ENCODE measurements around the gene TARS3. TPM values are rescaled to one million over a fixed set of nuclear protein-coding genes. Genes with fewer than 3 reads are reported as not detected.

The TARS3 gene
- total RNA-seq, 3 donors from 2014 or later, result 21.3 to 32.8 (median 25.3) TPM

GRCh38 chr15:101609742-101610610 lies 114.3 kb downstream of the TARS3 start:
- DNase-seq (ENCODE audit: low spot score in 2 of 2), result no peak
- intact Hi-C loops (cut with DNase I; ENCODE audit: low total_unique reads), result no loop called here
- Histone ChIP-seq H3K27me3 (no peaks in the 10 kb centered on the region), H3K4me1 (peaks cover 0 to 3% of the 10 kb centered on the region in 2 donors), H3K9me3 (no peaks in the 10 kb centered on the region), H3K36me3 (no peaks in the 10 kb centered on the region), H3K27ac (no peak overlapping the region), H3K4me3 (no peak overlapping the region)
- TF ChIP-seq CTCF (IDR thresholded peaks at IDR 0.05), result no peak
- no peak for TF ChIP-seq POLR2A (IDR thresholded peaks at IDR 0.05)
- no peak for TF ChIP-seq POLR2AphosphoS5 (IDR thresholded peaks at IDR 0.05)

GRCh38 chr15:101608201-101608600 lies 116.1 kb downstream of the TARS3 start:
- TF ChIP-seq CTCF (IDR thresholded peaks at IDR 0.05), result no peak
- TF ChIP-seq POLR2A (IDR thresholded peaks at IDR 0.05), result no peak
- TF ChIP-seq POLR2AphosphoS5 (IDR thresholded peaks at IDR 0.05), result no peak
- H3K27ac ChIP-seq, result no peak overlapping the region
- H3K9me3 ChIP-seq, result no peaks in the 10 kb centered on the region
- H3K4me1 ChIP-seq, result peaks cover 0 to 1% of the 10 kb centered on the region in 2 donors
- H3K4me3 ChIP-seq, result no peak overlapping the region
- no peaks in the 10 kb centered on the region for H3K36me3 ChIP-seq
- intact Hi-C loops (cut with DNase I; ENCODE audit: low total_unique reads), result no loop called here
- H3K27me3 ChIP-seq, result no peaks in the 10 kb centered on the region
- no peak for DNase-seq (ENCODE audit: low spot score in 2 of 2)

GRCh38 chr15:101607108-101607507 lies 117.2 kb downstream of the TARS3 start:
- H3K27me3 ChIP-seq, result no peaks in the 10 kb centered on the region
- TF ChIP-seq POLR2A (IDR thresholded peaks at IDR 0.05) (no peak), POLR2AphosphoS5 (IDR thresholded peaks at IDR 0.05) (no peak)
- H3K27ac ChIP-seq, result no peak overlapping the region
- H3K9me3 ChIP-seq, result no peaks in the 10 kb centered on the region
- intact Hi-C loops (cut with DNase I; ENCODE audit: low total_unique reads), result no loop called here
- no peak overlapping the region for H3K4me3 ChIP-seq
- DNase-seq (ENCODE audit: low spot score in 2 of 2), result no peak
- H3K36me3 ChIP-seq, result no peaks in the 10 kb centered on the region
- no peaks in the 10 kb centered on the region for H3K4me1 ChIP-seq

GRCh38 chr15:101604124-101604874 lies 120.0 kb downstream of the TARS3 start:
- no peak for TF ChIP-seq CTCF (IDR thresholded peaks at IDR 0.05)
- TF ChIP-seq POLR2A (IDR thresholded peaks at IDR 0.05), result no peak
- TF ChIP-seq POLR2AphosphoS5 (IDR thresholded peaks at IDR 0.05), result no peak
- Histone ChIP-seq H3K27me3 (peaks cover 0 to 10% of the 10 kb centered on the region in 2 donors), H3K4me3 (no peak overlapping the region), H3K27ac (no peak overlapping the region), H3K4me1 (no peaks in the 10 kb centered on the region), H3K9me3 (no peaks in the 10 kb centered on the region), H3K36me3 (no peaks in the 10 kb centered on the region)
- DNase-seq (ENCODE audit: low spot score in 2 of 2), result no peak
- intact Hi-C loops (cut with DNase I; ENCODE audit: low total_unique reads), result no loop called here

Other genes with a start within 250 kb of the TARS3 start
- 10 to 100 TPM in 2 of 3 donors, 1 to 10 TPM in 1; 7.2 to 19.7 (median 18.0) TPM for gene PCSK6, start 234.8 kb downstream of the TARS3 start, total RNA-seq
- gene TM2D3, start 72.1 kb downstream of the TARS3 start, total RNA-seq, result 10 to 100 TPM; 40.3 to 49.8 (median 46.2) TPM
- gene OR4F6, start 79.0 kb upstream of the TARS3 start, total RNA-seq, result not detected
- gene OR4F15, start 87.7 kb upstream of the TARS3 start, total RNA-seq, result not detected